ENCODE data around the gene WDR1.

The WDR1 gene

GRCh38 chr4:10055871-10056270 is 60.7 kb downstream of the WDR1 start:
- no peaks in the 10 kb centered on the region for H3K9me3 Mint-ChIP-seq
- no peak for TF ChIP-seq CTCF (IDR thresholded peaks at IDR 0.05; ENCODE audit: unreplicated experiment in 3 of 3)
- no peak overlapping the region for H3K4me3 Mint-ChIP-seq
- peak overlapping the region in 2 of 3 experiments; percentile 12 to 44 for H3K27ac Mint-ChIP-seq
- H3K36me3 Mint-ChIP-seq (ENCODE audit: low read depth) = no peaks in the 10 kb centered on the region
- H3K4me1 Mint-ChIP-seq = peaks cover 38% of the 10 kb centered on the region
- H3K27me3 Mint-ChIP-seq (ENCODE audit: low read depth) = peaks cover 11% of the 10 kb centered on the region

GRCh38 chr4:10054571-10055041 is 62.0 kb downstream of the WDR1 start:
- Mint-ChIP-seq H3K36me3 (ENCODE audit: low read depth) (no peaks in the 10 kb centered on the region), H3K4me1 (peaks cover 47% of the 10 kb centered on the region), H3K27me3 (ENCODE audit: low read depth) (peaks cover 11% of the 10 kb centered on the region), H3K27ac (peak overlapping the region in 2 of 3 experiments; percentile 84 to 92), H3K9me3 (no peaks in the 10 kb centered on the region), H3K4me3 (no peak overlapping the region)
- TF ChIP-seq CTCF (IDR thresholded peaks at IDR 0.05; ENCODE audit: unreplicated experiment in 3 of 3) = no peak

DNA sequence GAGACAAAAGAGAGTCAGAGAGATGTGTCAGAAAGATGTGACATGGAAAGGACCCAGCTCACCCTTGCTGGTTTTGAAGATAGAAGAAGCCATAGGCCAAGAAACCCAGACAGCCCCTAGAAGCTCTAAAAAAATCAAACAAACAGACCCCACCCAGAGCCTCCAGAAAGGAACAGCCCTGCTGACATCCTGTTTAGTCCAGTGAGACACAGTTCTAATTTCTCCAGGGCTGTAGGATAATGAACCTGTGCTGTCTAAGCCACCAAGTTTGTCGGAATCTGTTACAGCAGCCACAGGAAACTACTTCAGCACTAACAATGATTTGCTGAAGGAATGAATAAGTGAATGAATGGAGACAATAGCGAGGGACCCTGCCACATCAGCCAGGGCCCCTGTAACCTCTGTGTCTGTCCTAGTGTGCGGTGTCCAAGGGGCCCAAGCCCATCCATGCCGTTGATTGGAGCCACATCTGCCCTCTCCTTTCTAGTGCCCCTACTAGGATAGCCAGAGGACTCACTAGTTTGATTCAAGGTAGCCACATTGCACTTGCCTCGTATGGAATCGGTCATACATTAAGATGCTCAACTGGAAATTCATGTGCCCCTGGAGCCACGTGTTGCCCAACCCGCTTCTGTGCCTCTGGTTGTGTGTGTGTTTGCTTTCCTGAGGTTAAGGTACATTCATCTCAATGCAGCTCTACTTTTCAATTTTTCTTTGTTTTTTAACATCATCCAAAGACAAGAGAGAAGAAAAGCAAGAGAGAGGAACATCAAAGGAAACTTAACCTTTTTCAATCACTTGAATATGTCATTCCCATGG is 62.8 kb downstream of the WDR1 start:
- no peak for TF ChIP-seq CTCF (IDR thresholded peaks at IDR 0.05; ENCODE audit: unreplicated experiment in 3 of 3)
- Mint-ChIP-seq H3K9me3 (no peaks in the 10 kb centered on the region), H3K4me1 (peaks cover 51% of the 10 kb centered on the region), H3K36me3 (ENCODE audit: low read depth) (no peaks in the 10 kb centered on the region), H3K27me3 (ENCODE audit: low read depth) (peaks cover 11% of the 10 kb centered on the region), H3K4me3 (no peak overlapping the region), H3K27ac (peak overlapping the region in 2 of 3 experiments; percentile 84 to 92)

- peaks cover 11% of the 10 kb centered on the region for H3K27me3 Mint-ChIP-seq (ENCODE audit: low read depth)
- peaks cover 47% of the 10 kb centered on the region for H3K4me1 Mint-ChIP-seq
- H3K36me3 Mint-ChIP-seq (ENCODE audit: low read depth) = no peaks in the 10 kb centered on the region
- peak overlapping the region; percentile 45 to 64 (median 61) for H3K27ac Mint-ChIP-seq
- TF ChIP-seq CTCF (IDR thresholded peaks at IDR 0.05; ENCODE audit: unreplicated experiment in 3 of 3) = no peak
- no peaks in the 10 kb centered on the region for H3K9me3 Mint-ChIP-seq
- H3K4me3 Mint-ChIP-seq = peak overlapping the region in 1 of 3 experiments; percentile 12
Measured at GRCh38 chr4:10051517-10052135, 65.0 kb downstream of the WDR1 start.

DNA sequence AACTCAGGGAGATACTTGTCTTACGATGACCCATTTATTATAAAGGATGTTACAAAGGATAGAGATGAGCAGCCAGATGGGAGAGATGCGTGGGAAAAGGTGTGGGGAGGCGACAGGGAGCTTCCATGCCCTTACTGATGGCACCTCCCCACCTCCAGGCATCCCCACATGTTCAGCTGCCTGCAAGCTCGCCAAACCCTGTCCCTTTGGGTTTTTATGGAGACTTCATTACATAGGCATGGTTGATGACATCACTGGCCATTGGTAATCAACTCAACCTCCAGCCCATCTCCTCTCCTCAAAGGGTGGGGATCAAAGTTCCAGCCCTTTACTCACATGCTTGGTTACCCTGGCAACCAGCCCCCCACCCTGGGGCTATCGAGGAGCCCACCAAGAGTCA is 65.9 kb downstream of the WDR1 start:
- Mint-ChIP-seq H3K9me3 (no peaks in the 10 kb centered on the region), H3K27me3 (ENCODE audit: low read depth) (peaks cover 11% of the 10 kb centered on the region), H3K36me3 (ENCODE audit: low read depth) (no peaks in the 10 kb centered on the region), H3K27ac (peak overlapping the region in 1 of 3 experiments; percentile 35), H3K4me3 (no peak overlapping the region), H3K4me1 (peaks cover 40% of the 10 kb centered on the region)
- TF ChIP-seq CTCF (IDR thresholded peaks at IDR 0.05; ENCODE audit: unreplicated experiment in 3 of 3) = no peak
